ENCODE results near the gene DDX4. TPM values are rescaled to one million over a fixed set of nuclear protein-coding genes. Genes with fewer than 3 reads are reported as not detected.
A peak's percentile ranks its signal among the peaks of the same experiment; 100 is the strongest.

DDX4 gene
- total RNA-seq, 1 experiment from 2014 or later, result not detected

DNA sequence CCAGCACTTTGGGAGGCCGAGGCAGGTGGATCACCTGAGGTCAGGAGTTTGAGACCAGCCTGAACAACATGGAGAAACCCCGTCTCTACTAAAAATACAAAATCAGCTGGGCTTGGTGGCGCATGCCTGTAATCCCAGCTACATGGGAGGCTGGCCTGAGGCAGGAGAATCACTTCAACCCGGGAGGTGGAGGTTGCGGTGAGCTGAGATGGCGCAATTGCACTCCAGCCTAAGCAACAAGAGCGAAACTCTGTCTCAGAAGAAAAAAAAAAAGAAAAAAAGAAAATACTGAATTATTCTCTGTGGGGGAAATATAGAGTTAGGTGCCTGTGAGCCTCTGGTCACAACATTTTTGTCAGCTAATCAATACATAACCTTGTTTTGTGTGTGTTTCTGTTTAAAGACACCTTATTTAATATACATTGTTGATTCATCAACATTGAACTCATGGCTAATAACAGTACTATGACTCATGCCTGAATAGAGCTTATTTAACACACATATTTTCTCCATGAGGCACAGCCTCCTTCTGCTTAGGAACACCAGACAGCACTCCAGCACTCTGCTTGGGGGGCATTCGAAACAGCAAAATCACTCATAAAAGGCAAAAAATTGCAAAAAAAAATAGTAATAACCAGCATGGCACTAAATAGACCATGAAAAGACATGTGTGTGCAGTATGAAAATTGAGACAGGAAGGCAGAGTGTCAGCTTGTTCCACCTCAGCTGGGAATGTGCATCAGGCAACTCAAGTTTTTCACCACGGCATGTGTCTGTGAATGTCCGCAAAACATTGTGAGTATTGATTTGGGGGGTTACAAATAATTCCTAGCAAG, 113.2 kb downstream of the DDX4 start, which contains the start of gene IL31RA:
Gene IL31RA (plus strand): TSS at position 519 of the 836 bp plus-strand sequence. CDS start 214 bp downstream, at position 733.
- Histone ChIP-seq H3K27me3 (ENCODE audit: low read length) (no peaks in the 10 kb centered on the region), H3F3A (ENCODE audit: low read length, unreplicated experiment) (no peaks in the 10 kb centered on the region), H3K4me3 (ENCODE audit: low read length) (peak within 1 kb of the TSS; percentile 69), H3K4me2 (ENCODE audit: low read length) (peak within 1 kb of the TSS; percentile 89), H2AFZ (ENCODE audit: low read length) (peak within 1 kb of the TSS; percentile 87), H3K9me2 (replicated peaks; ENCODE audit: low read length) (no peaks in the 10 kb centered on the region), H3K9ac (ENCODE audit: low read length) (peak within 1 kb of the TSS; percentile 46), H3K9me3 (ENCODE audit: low read length) (no peaks in the 10 kb centered on the region), H3K27ac (ENCODE audit: low read length) (peak within 1 kb of the TSS; percentile 72), H3K4me1 (ENCODE audit: insufficient read depth, low read length) (peaks cover 12% of the 10 kb centered on the region; the same call in 1 of the 2 replicates), H3K79me2 (ENCODE audit: low read length) (no peaks in the 10 kb centered on the region), H3K36me3 (ENCODE audit: low read depth, low read length) (no peaks in the 10 kb centered on the region), H4K20me1 (ENCODE audit: low read length) (no peaks in the 10 kb centered on the region)
- BruUV-seq (replicated peaks), result TSS peak; percentile 46
- CTCF ChIA-PET, result interaction anchor here (0.7 kb wide), 1 partner anchor 158 kb away, joined by 3 read pairs; no protein-coding TSS in a partner anchor
- ATAC-seq (peak; percentile 93), DNase-seq (peak; percentile 74)
- POLR2A ChIA-PET (ENCODE audit: unreplicated experiment), result no interaction called here
- TF ChIP-seq EZH2 (IDR thresholded peaks at IDR 0.05; ENCODE audit: low read length, unreplicated experiment) (no peak), EZH2phosphoT487 (IDR thresholded peaks at IDR 0.05; ENCODE audit: borderline replicate concordance, low read length) (no peak), CTCF (conservative IDR thresholded peaks at IDR 0.05; ENCODE audit: low read depth, low read length) (no peak)
- intact Hi-C loops (cut with micrococcal nuclease), result loop anchor here (2.0 to 10.0 kb wide), 2 partner anchors 18 to 96 kb away; no protein-coding TSS in a partner anchor

DNA sequence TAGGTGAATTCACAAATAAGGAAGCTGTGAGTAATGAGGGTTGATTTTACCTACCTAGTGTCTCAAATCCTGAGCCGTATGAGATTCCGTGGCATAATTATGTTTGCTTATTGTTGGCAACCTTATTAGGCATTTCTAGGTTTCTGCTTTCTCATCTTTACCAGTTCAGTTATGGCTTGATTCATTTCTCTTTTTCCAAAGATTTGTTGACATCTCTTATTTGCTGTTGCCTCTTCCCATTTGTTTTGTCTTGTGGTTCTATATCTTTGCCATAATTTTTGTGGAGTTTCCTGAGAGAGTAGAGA, 113.8 kb downstream of the DDX4 start:
- CTCF ChIA-PET, result no interaction called here
- peaks cover 12% of the 10 kb centered on the region; the same call in 1 of the 2 replicates for H3K4me1 ChIP-seq (ENCODE audit: insufficient read depth, low read length)
- peak overlapping the region; percentile 89 for H3K4me2 ChIP-seq (ENCODE audit: low read length)
- H3K9me3 ChIP-seq (ENCODE audit: low read length), result no peaks in the 10 kb centered on the region
- H3K36me3 ChIP-seq (ENCODE audit: low read depth, low read length), result no peaks in the 10 kb centered on the region
- peak overlapping the region; percentile 69 for H3K4me3 ChIP-seq (ENCODE audit: low read length)
- peak overlapping the region; percentile 46 for H3K9ac ChIP-seq (ENCODE audit: low read length)
- H4K20me1 ChIP-seq (ENCODE audit: low read length), result no peaks in the 10 kb centered on the region
- peak; percentile 70 for ATAC-seq
- no TSS peak for BruUV-seq (replicated peaks)
- no peaks in the 10 kb centered on the region for H3K9me2 ChIP-seq (replicated peaks; ENCODE audit: low read length)
- peak overlapping the region; percentile 72 for H3K27ac ChIP-seq (ENCODE audit: low read length)
- no peaks in the 10 kb centered on the region for H3K79me2 ChIP-seq (ENCODE audit: low read length)
- intact Hi-C loops (cut with micrococcal nuclease), result loop anchor here (2.0 to 10.0 kb wide), 2 partner anchors 17 to 97 kb away; no protein-coding TSS in a partner anchor
- TF ChIP-seq CTCF (conservative IDR thresholded peaks at IDR 0.05; ENCODE audit: low read depth, low read length) (no peak), EZH2 (IDR thresholded peaks at IDR 0.05; ENCODE audit: low read length, unreplicated experiment) (no peak), EZH2phosphoT487 (IDR thresholded peaks at IDR 0.05; ENCODE audit: borderline replicate concordance, low read length) (no peak)
- H2AFZ ChIP-seq (ENCODE audit: low read length), result peak overlapping the region; percentile 87
- POLR2A ChIA-PET (ENCODE audit: unreplicated experiment), result no interaction called here
- no peaks in the 10 kb centered on the region for H3K27me3 ChIP-seq (ENCODE audit: low read length)
- no peaks in the 10 kb centered on the region for H3F3A ChIP-seq (ENCODE audit: low read length, unreplicated experiment)
- DNase-seq, result peak; percentile 24

DNA sequence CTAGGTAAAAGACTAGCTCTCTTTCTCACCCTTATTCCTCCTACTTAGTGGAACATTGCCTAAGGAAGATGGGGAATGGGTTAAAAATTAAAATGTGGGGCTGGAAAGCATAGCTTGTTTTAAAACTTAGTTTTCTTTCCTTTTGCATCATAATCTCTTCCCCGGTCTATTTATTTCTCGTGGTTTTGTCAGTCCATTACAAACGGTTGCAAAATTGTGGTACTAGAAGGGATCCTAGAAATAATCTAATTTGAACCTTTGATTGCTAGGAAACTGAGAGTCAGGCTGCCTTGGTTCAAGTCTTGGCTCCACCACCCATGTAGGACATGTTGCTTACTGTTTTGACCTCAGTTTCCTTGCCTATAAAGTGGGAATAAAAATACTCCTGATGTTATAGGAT, 114.6 kb downstream of the DDX4 start:
- ATAC-seq, result no peak
- ChIA-PET CTCF (no interaction called here), POLR2A (ENCODE audit: unreplicated experiment) (no interaction called here)
- Histone ChIP-seq H3K9ac (ENCODE audit: low read length) (no peak overlapping the region), H3K4me2 (ENCODE audit: low read length) (no peak overlapping the region), H3K9me2 (replicated peaks; ENCODE audit: low read length) (no peaks in the 10 kb centered on the region), H3K27ac (ENCODE audit: low read length) (no peak overlapping the region), H3K27me3 (ENCODE audit: low read length) (no peaks in the 10 kb centered on the region), H3K4me3 (ENCODE audit: low read length) (no peak overlapping the region), H3K79me2 (ENCODE audit: low read length) (no peaks in the 10 kb centered on the region), H3K36me3 (ENCODE audit: low read depth, low read length) (no peaks in the 10 kb centered on the region), H2AFZ (ENCODE audit: low read length) (no peak overlapping the region), H3K9me3 (ENCODE audit: low read length) (no peaks in the 10 kb centered on the region), H3K4me1 (ENCODE audit: insufficient read depth, low read length) (peaks cover 12% of the 10 kb centered on the region; the same call in 1 of the 2 replicates), H3F3A (ENCODE audit: low read length, unreplicated experiment) (no peaks in the 10 kb centered on the region), H4K20me1 (ENCODE audit: low read length) (no peaks in the 10 kb centered on the region)
- no peak for DNase-seq
- intact Hi-C loops (cut with micrococcal nuclease), result loop anchor here (10.0 kb wide), 1 partner anchor 98 kb away; no protein-coding TSS in a partner anchor
- BruUV-seq (replicated peaks), result no TSS peak
- TF ChIP-seq EZH2 (IDR thresholded peaks at IDR 0.05; ENCODE audit: low read length, unreplicated experiment), result no peak
- no peak for TF ChIP-seq CTCF (conservative IDR thresholded peaks at IDR 0.05; ENCODE audit: low read depth, low read length)
- no peak for TF ChIP-seq EZH2phosphoT487 (IDR thresholded peaks at IDR 0.05; ENCODE audit: borderline replicate concordance, low read length)

All from PC-3 (cell line).